SH-SY5Y (cell line): Measurements from ENCODE around the gene SECISBP2L.

ENCODE experiments used
- GATA2 ChIP-seq: IDR thresholded peaks from 2 replicates; pipeline ENCODE4 v1.6.1; 2011; ENCODE audit warnings: mild to moderate bottlenecking, low read depth, low read length
- GATA3 ChIP-seq: IDR thresholded peaks from 2 replicates; pipeline ENCODE4 v1.6.1; 2011; ENCODE audit warnings: low read depth, mild to moderate bottlenecking, low read length, moderate library complexity

Gene SECISBP2L, protein sequence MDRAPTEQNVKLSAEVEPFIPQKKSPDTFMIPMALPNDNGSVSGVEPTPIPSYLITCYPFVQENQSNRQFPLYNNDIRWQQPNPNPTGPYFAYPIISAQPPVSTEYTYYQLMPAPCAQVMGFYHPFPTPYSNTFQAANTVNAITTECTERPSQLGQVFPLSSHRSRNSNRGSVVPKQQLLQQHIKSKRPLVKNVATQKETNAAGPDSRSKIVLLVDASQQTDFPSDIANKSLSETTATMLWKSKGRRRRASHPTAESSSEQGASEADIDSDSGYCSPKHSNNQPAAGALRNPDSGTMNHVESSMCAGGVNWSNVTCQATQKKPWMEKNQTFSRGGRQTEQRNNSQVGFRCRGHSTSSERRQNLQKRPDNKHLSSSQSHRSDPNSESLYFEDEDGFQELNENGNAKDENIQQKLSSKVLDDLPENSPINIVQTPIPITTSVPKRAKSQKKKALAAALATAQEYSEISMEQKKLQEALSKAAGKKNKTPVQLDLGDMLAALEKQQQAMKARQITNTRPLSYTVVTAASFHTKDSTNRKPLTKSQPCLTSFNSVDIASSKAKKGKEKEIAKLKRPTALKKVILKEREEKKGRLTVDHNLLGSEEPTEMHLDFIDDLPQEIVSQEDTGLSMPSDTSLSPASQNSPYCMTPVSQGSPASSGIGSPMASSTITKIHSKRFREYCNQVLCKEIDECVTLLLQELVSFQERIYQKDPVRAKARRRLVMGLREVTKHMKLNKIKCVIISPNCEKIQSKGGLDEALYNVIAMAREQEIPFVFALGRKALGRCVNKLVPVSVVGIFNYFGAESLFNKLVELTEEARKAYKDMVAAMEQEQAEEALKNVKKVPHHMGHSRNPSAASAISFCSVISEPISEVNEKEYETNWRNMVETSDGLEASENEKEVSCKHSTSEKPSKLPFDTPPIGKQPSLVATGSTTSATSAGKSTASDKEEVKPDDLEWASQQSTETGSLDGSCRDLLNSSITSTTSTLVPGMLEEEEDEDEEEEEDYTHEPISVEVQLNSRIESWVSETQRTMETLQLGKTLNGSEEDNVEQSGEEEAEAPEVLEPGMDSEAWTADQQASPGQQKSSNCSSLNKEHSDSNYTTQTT

DNA sequence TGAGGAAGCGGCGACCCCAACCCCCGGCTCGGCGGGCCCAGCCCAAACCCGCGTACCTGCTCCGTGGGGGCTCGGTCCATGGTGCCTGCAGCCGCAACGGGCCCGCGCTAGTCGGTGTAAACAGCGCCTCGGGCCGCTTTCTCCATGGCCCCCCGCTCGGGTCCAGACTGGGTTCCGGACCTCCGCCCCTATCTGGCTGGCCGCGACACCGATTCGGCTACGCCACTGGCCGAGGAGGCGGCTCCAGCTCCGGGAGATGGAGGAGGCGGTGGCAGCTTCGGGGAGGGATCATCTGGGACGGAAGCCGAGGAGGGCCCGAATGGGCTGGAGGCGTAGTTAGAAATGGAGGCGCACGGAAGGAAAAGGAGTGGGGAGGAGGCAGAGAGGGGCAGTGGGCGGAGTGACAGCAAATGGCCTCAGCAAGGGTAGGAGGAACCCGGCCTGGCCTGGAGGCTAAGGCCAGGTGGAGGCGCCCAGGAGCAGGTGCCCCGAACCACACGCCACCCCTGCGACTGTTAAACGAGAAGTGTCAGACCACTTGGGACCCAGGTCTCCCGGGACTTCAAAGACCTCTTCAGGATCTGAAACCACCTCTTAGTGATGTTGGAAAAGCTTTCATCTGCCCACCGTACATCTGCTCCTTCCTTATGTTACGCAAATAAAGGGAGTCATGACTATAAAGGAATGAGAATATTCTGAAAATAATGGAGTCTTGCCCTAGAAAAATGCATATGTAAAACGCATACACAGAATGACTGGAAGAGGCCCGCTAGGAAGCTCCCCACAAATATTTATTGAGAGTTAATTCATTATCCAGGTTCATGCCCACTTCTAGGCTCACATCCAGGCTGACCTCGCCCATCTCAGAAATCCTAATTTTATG, at the start of gene SECISBP2L:
Gene SECISBP2L (minus strand): TSS at position 227 of the 883 bp plus-strand sequence. CDS start 147 bp downstream, at position 80.
- TF ChIP-seq GATA3 (no peak), GATA2 (no peak)

DNA sequence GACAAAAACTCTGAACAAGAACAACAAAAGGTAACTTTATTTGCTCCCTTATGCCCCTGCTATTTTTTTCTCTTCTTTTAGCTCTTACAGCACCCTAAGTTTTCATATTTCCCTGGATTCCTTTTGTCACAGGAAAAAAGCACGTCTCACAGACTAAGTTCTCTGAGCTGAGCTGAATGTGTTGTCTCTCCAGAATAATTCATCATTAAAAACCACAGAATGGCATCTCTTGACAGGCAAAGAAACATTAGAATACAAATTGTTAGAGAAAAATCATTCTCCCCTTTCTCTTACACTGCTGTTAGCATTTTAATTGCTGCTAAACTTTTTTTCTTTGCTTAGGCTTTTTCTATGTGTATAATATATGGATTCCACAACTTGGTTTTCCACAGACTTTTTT, 48.7 kb upstream of the SECISBP2L start:
- no peak for TF ChIP-seq GATA2
- no peak for TF ChIP-seq GATA3

GRCh38 chr15:49093252-49094105, 47.2 kb upstream of the SECISBP2L start:
- TF ChIP-seq GATA3 (no peak), GATA2 (no peak)

- no peak for TF ChIP-seq GATA2
- TF ChIP-seq GATA3: no peak
Measured at GRCh38 chr15:49088996-49089395, 42.8 kb upstream of the SECISBP2L start.

DNA sequence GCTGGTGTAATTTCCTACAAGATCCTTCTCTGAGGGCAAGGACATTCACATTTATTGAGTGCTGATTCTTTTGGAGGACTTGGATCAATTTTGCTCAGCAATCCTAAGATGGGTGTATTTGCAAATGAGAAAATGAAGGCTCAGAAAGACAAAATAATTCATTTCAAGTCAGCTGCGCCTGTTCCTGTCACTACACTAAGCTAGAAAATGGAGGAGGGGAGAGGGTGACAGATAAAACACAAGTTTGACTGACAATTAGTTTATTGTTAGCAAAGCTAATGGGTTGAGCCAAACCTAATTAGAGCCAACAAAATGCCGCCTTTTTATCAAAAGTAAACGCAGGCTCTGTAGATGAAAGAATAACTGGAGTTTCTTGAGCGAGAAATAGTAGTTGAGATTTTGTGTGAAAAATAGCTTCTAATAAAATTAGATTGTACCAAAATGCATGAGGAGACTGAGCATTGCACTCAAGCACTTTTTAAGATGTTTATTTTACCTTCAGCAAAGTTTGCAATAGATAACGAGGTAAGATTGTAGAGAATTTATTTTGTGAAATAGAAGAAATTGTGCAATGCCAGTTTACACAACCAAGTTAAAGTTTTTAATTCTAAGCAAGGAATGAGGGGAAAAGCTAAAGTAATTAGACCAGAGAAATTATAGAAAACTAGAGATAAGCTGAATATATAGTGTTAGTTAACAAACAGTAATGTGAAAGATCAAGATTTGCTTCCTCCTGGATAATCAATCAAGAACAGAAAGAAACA, 39.6 kb upstream of the SECISBP2L start:
- TF ChIP-seq GATA3: no peak
- no peak for TF ChIP-seq GATA2

DNA sequence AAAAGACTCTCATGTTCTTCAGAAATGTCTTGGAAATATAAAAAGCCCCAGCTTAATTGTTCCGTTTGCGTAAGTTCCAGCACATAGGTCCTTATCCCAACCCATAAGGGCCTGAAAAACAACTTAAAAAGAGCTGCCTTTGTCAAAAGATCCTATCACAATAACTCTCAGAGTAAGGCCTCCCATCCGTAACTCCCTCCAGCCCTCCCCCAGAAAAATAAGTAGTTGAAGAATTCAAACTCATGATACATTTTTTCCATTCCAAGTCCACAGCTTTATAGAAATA, 38.0 kb upstream of the SECISBP2L start:
- TF ChIP-seq GATA2: no peak
- no peak for TF ChIP-seq GATA3

- no peak for TF ChIP-seq GATA3
- TF ChIP-seq GATA2: no peak
Measured at GRCh38 chr15:49083401-49084284, 37.4 kb upstream of the SECISBP2L start.

GRCh38 chr15:49082960-49083359, 36.7 kb upstream of the SECISBP2L start:
- TF ChIP-seq GATA2 (no peak), GATA3 (no peak)

GRCh38 chr15:49079340-49080039, 33.2 kb upstream of the SECISBP2L start:
- no peak for TF ChIP-seq GATA2

GRCh38 chr15:49075881-49076280, 29.6 kb upstream of the SECISBP2L start:
- TF ChIP-seq GATA2 (no peak), GATA3 (no peak)

- no peak for TF ChIP-seq GATA2
- TF ChIP-seq GATA3: no peak
Measured at GRCh38 chr15:49066372-49066771, 20.1 kb upstream of the SECISBP2L start.
